Tibial nerve (tissue), 3 donors: Measurements from ENCODE around the gene DEPP1.

Experiments
- CTCF ChIP-seq, 5 experiments: fragments of 200-600 bp in 3 of 5; fragments of 450-650 bp in 2 of 5; sonication (generic) in 3 of 5; IDR thresholded peaks; one replicate each; pipeline ENCODE4 v1.5.1; 2016 to 2019; ENCODE audit warnings: antibody characterized with exemption in 5 of 5, mild to moderate bottlenecking in 3 of 5, moderate library complexity in 2 of 5
- POLR2A ChIP-seq, 2 donors: fragments of 450-650 bp; IDR thresholded peaks; one replicate each; pipeline ENCODE4 v1.6.1; 2017; ENCODE audit warnings: antibody characterized with exemption in 2 of 2, mild to moderate bottlenecking in 2 of 2, moderate library complexity in 2 of 2

GRCh38 chr10:44949915-44950314, 28.7 kb downstream of the DEPP1 start:
- TF ChIP-seq POLR2A (IDR thresholded peaks at IDR 0.05) (no peak), CTCF (IDR thresholded peaks at IDR 0.05) (no peak)
